ENCODE results near the gene ZNF417.
A peak's percentile ranks its signal among the peaks of the same experiment; 100 is the strongest.
"Not testable (repeated sequence)": the region's sequence is repeated elsewhere in the genome, so short reads cannot be mapped to it uniquely, and the experiment has no call there.

Gene ZNF417

DNA sequence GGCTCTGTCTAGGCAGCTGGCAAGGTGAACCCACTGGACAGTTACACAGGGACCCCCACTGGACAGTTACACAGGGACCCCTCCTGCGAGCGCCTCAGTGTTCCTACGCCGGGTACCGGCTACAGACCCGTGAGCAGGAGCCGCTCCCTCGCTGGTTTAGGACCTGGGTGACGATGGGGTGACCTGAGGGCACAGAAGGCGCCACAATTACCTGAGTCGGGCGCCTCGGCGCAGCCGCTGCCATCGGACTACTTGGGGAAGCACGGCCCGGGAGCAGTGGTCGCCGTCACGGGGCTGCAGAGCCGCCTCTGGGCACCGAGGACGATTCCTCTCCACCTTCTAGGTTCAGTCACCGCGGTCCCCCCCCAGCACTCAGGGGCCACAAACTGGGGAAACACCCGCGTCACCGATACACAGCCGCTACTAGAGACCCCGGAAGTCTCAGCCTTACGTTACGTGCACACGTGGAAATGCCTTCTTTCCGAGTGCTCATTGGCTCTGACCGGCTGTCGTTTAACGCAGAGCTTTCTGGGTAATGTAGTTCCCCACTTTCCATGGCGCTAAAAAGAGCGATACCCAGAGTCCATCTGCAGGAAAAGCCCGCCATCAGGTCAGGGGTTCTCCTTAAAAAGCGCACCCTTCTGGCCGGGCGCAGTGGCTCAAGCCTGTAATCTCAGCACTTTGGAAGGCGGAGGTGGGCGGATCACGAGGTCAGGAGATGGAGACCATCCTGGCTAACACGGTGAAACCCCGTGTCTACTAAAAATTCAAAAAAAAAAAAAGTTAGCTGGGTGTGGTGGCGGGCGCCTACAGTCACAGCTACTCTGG lies at the start of gene ZNF417:
TSS of gene ZNF417 (minus strand) at position 425 of the 828 bp plus-strand sequence. CDS start at position 244, 181 bp downstream.
- H3K9me3 ChIP-seq, H3K36me3 ChIP-seq, H3K27me3 ChIP-seq: not testable (repeated sequence)
- TF ChIP-seq, protein P1, sequence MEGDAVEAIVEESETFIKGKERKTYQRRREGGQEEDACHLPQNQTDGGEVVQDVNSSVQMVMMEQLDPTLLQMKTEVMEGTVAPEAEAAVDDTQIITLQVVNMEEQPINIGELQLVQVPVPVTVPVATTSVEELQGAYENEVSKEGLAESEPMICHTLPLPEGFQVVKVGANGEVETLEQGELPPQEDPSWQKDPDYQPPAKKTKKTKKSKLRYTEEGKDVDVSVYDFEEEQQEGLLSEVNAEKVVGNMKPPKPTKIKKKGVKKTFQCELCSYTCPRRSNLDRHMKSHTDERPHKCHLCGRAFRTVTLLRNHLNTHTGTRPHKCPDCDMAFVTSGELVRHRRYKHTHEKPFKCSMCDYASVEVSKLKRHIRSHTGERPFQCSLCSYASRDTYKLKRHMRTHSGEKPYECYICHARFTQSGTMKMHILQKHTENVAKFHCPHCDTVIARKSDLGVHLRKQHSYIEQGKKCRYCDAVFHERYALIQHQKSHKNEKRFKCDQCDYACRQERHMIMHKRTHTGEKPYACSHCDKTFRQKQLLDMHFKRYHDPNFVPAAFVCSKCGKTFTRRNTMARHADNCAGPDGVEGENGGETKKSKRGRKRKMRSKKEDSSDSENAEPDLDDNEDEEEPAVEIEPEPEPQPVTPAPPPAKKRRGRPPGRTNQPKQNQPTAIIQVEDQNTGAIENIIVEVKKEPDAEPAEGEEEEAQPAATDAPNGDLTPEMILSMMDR (IDR thresholded peaks at IDR 0.05): peak; percentile 30
- peak within 1 kb of the TSS; percentile 82 for H3K27ac ChIP-seq
- H3K4me3 ChIP-seq (ENCODE audit: low read depth in 1 of 2, low read length in 1 of 2): peak within 1 kb of the TSS; percentile 74 to 83
- H3K4me1 ChIP-seq (ENCODE audit: control insufficient read depth in 1 of 2, insufficient read depth in 1 of 2, low read depth in 1 of 2, low read length in 1 of 2): peaks cover 9 to 14% of the 10 kb centered on the region in 2 experiments

DNA sequence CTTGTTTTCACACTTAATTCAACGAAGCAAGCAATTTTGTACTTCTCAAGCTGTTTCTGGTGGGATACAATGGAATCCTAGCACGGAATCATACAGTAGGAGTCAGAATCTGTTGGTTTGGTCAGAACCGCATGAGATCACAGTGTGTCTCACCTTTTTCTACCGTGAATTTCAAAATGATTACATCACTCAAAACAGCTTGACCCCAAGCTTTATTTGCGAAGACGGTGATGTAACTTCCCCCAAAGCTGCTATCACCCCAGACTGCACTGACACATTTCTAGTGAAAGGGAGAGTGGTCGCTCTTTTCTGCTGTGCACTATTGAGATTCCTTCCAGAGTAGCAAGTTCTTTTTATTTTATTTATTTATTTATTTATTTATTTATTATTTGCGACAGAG lies 48.4 kb upstream of the ZNF417 start:
- Histone ChIP-seq H3K4me3 (ENCODE audit: low read depth in 1 of 2, low read length in 1 of 2) (no peak overlapping the region), H3K9me3 (peaks cover 18% of the 10 kb centered on the region), H3K36me3 (no peaks in the 10 kb centered on the region), H3K4me1 (ENCODE audit: control insufficient read depth in 1 of 2, insufficient read depth in 1 of 2, low read depth in 1 of 2, low read length in 1 of 2) (no peaks in the 10 kb centered on the region), H3K27ac (no peak overlapping the region), H3K27me3 (no peaks in the 10 kb centered on the region)
- TF ChIP-seq, protein P1 (IDR thresholded peaks at IDR 0.05): no peak

DNA sequence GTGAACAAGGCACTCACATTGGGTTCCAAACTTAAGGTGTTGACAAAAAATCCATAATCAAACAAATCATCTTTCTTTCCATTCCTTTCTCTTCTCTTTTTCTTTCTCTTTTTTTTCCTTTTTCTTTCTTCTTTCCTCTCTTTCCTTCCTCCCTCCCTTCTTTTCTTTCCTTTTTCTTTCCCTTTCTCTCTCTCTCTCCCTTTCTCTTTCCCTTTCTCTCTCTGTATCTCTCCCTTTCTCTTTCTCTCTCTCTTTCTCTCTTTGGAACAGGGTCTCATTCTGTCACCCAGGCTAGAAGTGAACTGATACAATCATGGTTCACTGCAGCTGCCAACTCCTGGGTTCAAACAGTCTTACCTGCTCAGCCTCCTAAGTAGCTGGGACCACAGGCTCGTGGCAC lies 45.4 kb upstream of the ZNF417 start:
- no peaks in the 10 kb centered on the region for H3K4me1 ChIP-seq (ENCODE audit: control insufficient read depth in 1 of 2, insufficient read depth in 1 of 2, low read depth in 1 of 2, low read length in 1 of 2)
- TF ChIP-seq, protein P1 (IDR thresholded peaks at IDR 0.05): no peak
- H3K36me3 ChIP-seq: no peaks in the 10 kb centered on the region
- peaks cover 5% of the 10 kb centered on the region for H3K9me3 ChIP-seq
- H3K27ac ChIP-seq: no peak overlapping the region
- no peaks in the 10 kb centered on the region for H3K27me3 ChIP-seq
- H3K4me3 ChIP-seq (ENCODE audit: low read depth in 1 of 2, low read length in 1 of 2): no peak overlapping the region

DNA sequence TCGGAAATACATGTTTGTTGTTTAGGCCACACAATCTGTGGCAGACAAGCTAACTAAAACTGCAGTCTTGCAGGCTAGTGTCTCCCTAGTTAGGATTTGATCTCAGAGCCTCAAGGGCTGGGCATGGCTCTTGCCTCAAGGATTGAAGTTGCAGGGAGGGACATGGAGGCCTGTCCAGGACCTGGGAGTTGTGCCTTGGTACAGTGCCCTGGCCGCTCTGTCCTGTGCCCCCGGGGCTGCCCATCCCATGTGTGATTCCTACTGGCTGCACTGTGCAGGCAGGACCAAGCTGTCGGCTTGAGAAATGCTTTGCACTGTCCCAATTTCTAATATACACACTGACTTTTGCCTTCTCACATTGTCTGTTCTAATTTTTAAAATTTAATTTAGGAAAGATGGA lies 38.6 kb upstream of the ZNF417 start:
- H3K36me3 ChIP-seq: no peaks in the 10 kb centered on the region
- no peak overlapping the region for H3K4me3 ChIP-seq (ENCODE audit: low read depth in 1 of 2, low read length in 1 of 2)
- TF ChIP-seq, protein P1 (IDR thresholded peaks at IDR 0.05): no peak
- peaks cover 10% of the 10 kb centered on the region for H3K9me3 ChIP-seq
- H3K27me3 ChIP-seq: no peaks in the 10 kb centered on the region
- H3K4me1 ChIP-seq (ENCODE audit: control insufficient read depth in 1 of 2, insufficient read depth in 1 of 2, low read depth in 1 of 2, low read length in 1 of 2): no peaks in the 10 kb centered on the region
- no peak overlapping the region for H3K27ac ChIP-seq

DNA sequence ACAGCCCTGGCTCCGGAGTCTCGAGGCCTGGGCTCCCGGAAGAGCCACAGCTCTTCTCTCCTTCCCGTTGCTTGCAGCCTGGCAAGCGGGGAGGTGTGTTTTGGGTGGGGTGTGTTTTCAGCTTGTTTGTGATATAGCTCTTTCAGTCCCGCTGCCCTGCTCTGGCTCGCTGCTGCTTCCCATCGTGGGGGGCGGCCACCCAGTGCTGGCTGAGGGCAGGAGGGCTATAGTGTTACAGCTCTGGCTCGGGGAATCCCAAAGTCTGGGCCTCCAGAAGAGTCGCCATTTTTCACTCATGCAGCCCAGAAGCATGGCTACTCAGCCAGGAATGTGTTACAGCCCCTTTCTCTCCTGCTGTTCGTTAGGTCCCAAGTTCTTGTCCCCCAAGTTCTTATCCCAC lies 33.3 kb upstream of the ZNF417 start:
- Histone ChIP-seq H3K27ac (no peak overlapping the region), H3K36me3 (no peaks in the 10 kb centered on the region), H3K9me3 (peaks cover 20% of the 10 kb centered on the region), H3K4me1 (ENCODE audit: control insufficient read depth in 1 of 2, insufficient read depth in 1 of 2, low read depth in 1 of 2, low read length in 1 of 2) (peaks cover 8 to 16% of the 10 kb centered on the region in 2 experiments), H3K27me3 (no peaks in the 10 kb centered on the region), H3K4me3 (ENCODE audit: low read depth in 1 of 2, low read length in 1 of 2) (no peak overlapping the region)
- TF ChIP-seq, protein P1 (IDR thresholded peaks at IDR 0.05): no peak
